Stimulated activated CD8-positive, alpha-beta memory T cell treated with anti-CD3 and anti-CD28 coated beads, Interleukin-7, amount 100 ng/mL, for 24 hours (primary cell): ENCODE data around the gene ARHGEF16.

Experiments
- DNase-seq: peaks from one replicate; pipeline ENCODE4 v3.0.0-alpha.2; 2020; ENCODE audit warnings: low read depth

Gene ARHGEF16

GRCh38 chr1:3456964-3457909 lies 2.8 kb downstream of the ARHGEF16 start:
- no peak for DNase-seq

GRCh38 chr1:3457910-3458883 lies 3.7 kb downstream of the ARHGEF16 start:
- no peak for DNase-seq

- DNase-seq = no peak
Observed at GRCh38 chr1:3459051-3459908, 4.8 kb downstream of the ARHGEF16 start.

GRCh38 chr1:3459940-3460671 lies 5.6 kb downstream of the ARHGEF16 start:
- DNase-seq = no peak

- DNase-seq = no peak
Observed at GRCh38 chr1:3460672-3461131, 6.2 kb downstream of the ARHGEF16 start.

- no peak for DNase-seq
Observed at GRCh38 chr1:3461238-3461933, 6.9 kb downstream of the ARHGEF16 start.

GRCh38 chr1:3461934-3462275 lies 7.4 kb downstream of the ARHGEF16 start:
- no peak for DNase-seq

- no peak for DNase-seq
Observed at GRCh38 chr1:3462356-3463012, 8.0 kb downstream of the ARHGEF16 start.

GRCh38 chr1:3463013-3463385 lies 8.5 kb downstream of the ARHGEF16 start:
- no peak for DNase-seq

GRCh38 chr1:3463408-3463863 lies 9.0 kb downstream of the ARHGEF16 start:
- DNase-seq = no peak

GRCh38 chr1:3463891-3464648 lies 9.6 kb downstream of the ARHGEF16 start:
- no peak for DNase-seq

GRCh38 chr1:3464649-3465025 lies 10.2 kb downstream of the ARHGEF16 start:
- no peak for DNase-seq

GRCh38 chr1:3465091-3465934 lies 10.8 kb downstream of the ARHGEF16 start:
- DNase-seq = no peak

- no peak for DNase-seq
Observed at GRCh38 chr1:3465935-3466321, 11.5 kb downstream of the ARHGEF16 start.

GRCh38 chr1:3466366-3467075 lies 12.1 kb downstream of the ARHGEF16 start:
- no peak for DNase-seq

- DNase-seq = no peak
Observed at GRCh38 chr1:3467096-3468036, 12.9 kb downstream of the ARHGEF16 start.
